ENCODE results near the gene OR11G2. TPM values are rescaled to one million over a fixed set of nuclear protein-coding genes. Genes with fewer than 3 reads are reported as not detected.

The OR11G2 gene
- total and polyA plus RNA-seq, 2 of the 8 experiments (the other 6 are each of a cell fraction or from before 2014, with no cell fraction given), result not detected

DNA sequence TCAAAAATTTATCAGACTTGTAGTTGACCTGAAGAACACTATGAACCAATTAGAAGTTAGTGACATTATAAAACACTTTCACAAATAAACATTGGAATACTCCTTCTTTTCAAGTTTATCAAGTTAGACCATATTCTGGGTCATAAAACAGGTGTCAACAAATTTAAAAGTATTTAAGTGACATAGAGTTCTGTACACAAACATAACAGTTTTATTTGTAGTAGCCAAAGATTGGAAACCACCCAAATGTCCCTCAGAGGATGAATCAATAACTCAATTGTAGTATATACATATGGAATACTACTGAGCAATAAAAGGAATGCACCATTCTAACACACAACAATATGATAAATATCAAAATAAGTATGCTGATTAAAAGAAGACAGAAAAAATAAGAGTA is 23.6 kb upstream of the OR11G2 start:
- Histone ChIP-seq H3K4me2 (ENCODE audit: insufficient read depth in 1 of 2, low read depth in 2 of 2, low read length in 2 of 2) (no peak overlapping the region), H3K56ac (replicated peaks; ENCODE audit: insufficient read length, low read depth, low read length) (no peak overlapping the region), H3K9me3 (ENCODE audit: insufficient read depth in 2 of 2, low read depth in 1 of 2, low read length in 1 of 2) (peaks cover 41 to 46% of the 10 kb centered on the region in 2 experiments), H2BK15ac (ENCODE audit: low read length) (no peak overlapping the region), H3K23me2 (ENCODE audit: low read depth, low read length) (no peaks in the 10 kb centered on the region), H3K27me3 (replicated peaks in 1 of 4; ENCODE audit: control insufficient read depth in 3 of 4, extremely low read depth in 1 of 4, insufficient read depth in 3 of 4, low read length in 3 of 4) (no peaks in the 10 kb centered on the region), H4K20me1 (replicated peaks in 1 of 2; ENCODE audit: control insufficient read depth in 1 of 2, insufficient read depth in 2 of 2, low read length in 2 of 2) (no peaks in the 10 kb centered on the region), H2AFZ (ENCODE audit: low read length) (no peak overlapping the region), H3K14ac (ENCODE audit: insufficient read length) (no peak overlapping the region), H4K91ac (replicated peaks; ENCODE audit: insufficient read length, low read length) (no peak overlapping the region), H2BK20ac (ENCODE audit: low read length) (no peak overlapping the region), H3K9ac (replicated peaks in 1 of 4; ENCODE audit: extremely low read depth in 1 of 4, low read depth in 3 of 4, low read length in 3 of 4) (no peak overlapping the region), H3K79me2 (ENCODE audit: control insufficient read depth in 1 of 2, insufficient read depth in 2 of 2, low read length in 2 of 2) (no peaks in the 10 kb centered on the region), H3K4ac (replicated peaks; ENCODE audit: insufficient read length, low read depth, low read length) (no peak overlapping the region), H4K5ac (ENCODE audit: insufficient read length, low read depth, low read length) (no peak overlapping the region), H4K8ac (ENCODE audit: extremely low read depth, insufficient read depth, low read length) (no peak overlapping the region), H2BK120ac (replicated peaks; ENCODE audit: low read depth, low read length) (no peak overlapping the region), H3K27ac (ENCODE audit: low read depth, low read length) (no peak overlapping the region), H3K18ac (ENCODE audit: extremely low read depth, low read length) (no peak overlapping the region), H3K4me3 (ENCODE audit: extremely low read depth in 1 of 4, insufficient read depth in 2 of 4, low read depth in 3 of 4, low read length in 4 of 4) (no peak overlapping the region), H3K4me1 (replicated peaks in 1 of 4; ENCODE audit: control insufficient read depth in 3 of 4, insufficient read depth in 4 of 4, low read length in 3 of 4) (no peaks in the 10 kb centered on the region), H3K79me1 (ENCODE audit: low read depth, low read length) (no peaks in the 10 kb centered on the region), H2BK5ac (ENCODE audit: low read depth, low read length) (no peak overlapping the region), H3K36me3 (ENCODE audit: control insufficient read depth in 2 of 4, insufficient read depth in 4 of 4, low read length in 3 of 4) (no peaks in the 10 kb centered on the region), H2AK5ac (ENCODE audit: low read depth, low read length) (no peak overlapping the region), H2BK12ac (ENCODE audit: low read depth, low read length) (no peak overlapping the region), H3K23ac (ENCODE audit: insufficient read length) (no peak overlapping the region)
- ChIA-PET POLR2A (ENCODE audit: partially characterized antibody) (no interaction called here), CTCF (ENCODE audit: partially characterized antibody) (no interaction called here)
- FAIRE-seq, result no peak
- DNase-seq (ENCODE audit: low read depth in 1 of 2, low spot score in 2 of 2), result no peak
- TF ChIP-seq GTF2F1 (IDR thresholded peaks at IDR 0.05; ENCODE audit: borderline replicate concordance, low read depth, low read length) (no peak), YY1 (IDR thresholded peaks at IDR 0.05; ENCODE audit: low read depth, low read length) (no peak), SP4 (IDR thresholded peaks at IDR 0.05; ENCODE audit: low read length) (no peak), SIX5 (IDR thresholded peaks at IDR 0.05; ENCODE audit: low read depth, low read length) (no peak), CBX8 (IDR thresholded peaks at IDR 0.05; ENCODE audit: borderline replicate concordance, low read depth, low read length) (no peak), CHD1 (IDR thresholded peaks at IDR 0.05; ENCODE audit: low read depth, low read length) (no peak), RXRA (IDR thresholded peaks at IDR 0.05; ENCODE audit: insufficient read depth, low read depth, low read length) (no peak), HDAC6 (IDR thresholded peaks at IDR 0.05; ENCODE audit: low read depth, low read length) (no peak), POLR2A (IDR thresholded peaks at IDR 0.05; ENCODE audit: control extremely low read depth in 1 of 2, low read depth in 2 of 2, low read length in 2 of 2) (no peak), E2F6 (IDR thresholded peaks at IDR 0.05) (no peak), BACH1 (IDR thresholded peaks at IDR 0.05; ENCODE audit: low read length) (no peak), GABPA (IDR thresholded peaks at IDR 0.05; ENCODE audit: borderline replicate concordance, insufficient read depth, low read length) (no peak), RBBP5 (IDR thresholded peaks at IDR 0.05; ENCODE audit: borderline replicate concordance, low read depth, low read length) (no peak), RAD21 (IDR thresholded peaks at IDR 0.05 in 1 of 2, conservative IDR thresholded peaks at IDR 0.05 in 1 of 2; ENCODE audit: low read depth in 2 of 2, low read length in 2 of 2) (no peak), ATF3 (IDR thresholded peaks at IDR 0.05; ENCODE audit: insufficient read depth, low read depth, low read length) (no peak), CHD2 (IDR thresholded peaks at IDR 0.05; ENCODE audit: low read length) (no peak)
